ENCODE results near the gene MBD3L2B. TPM values are rescaled to one million over a fixed set of nuclear protein-coding genes. Genes with fewer than 3 reads are reported as not detected.

The MBD3L2B gene
- total and polyA plus RNA-seq, 9 of the 15 experiments (the other 6 are each of a cell fraction or from before 2014, with no cell fraction given): not detected

DNA sequence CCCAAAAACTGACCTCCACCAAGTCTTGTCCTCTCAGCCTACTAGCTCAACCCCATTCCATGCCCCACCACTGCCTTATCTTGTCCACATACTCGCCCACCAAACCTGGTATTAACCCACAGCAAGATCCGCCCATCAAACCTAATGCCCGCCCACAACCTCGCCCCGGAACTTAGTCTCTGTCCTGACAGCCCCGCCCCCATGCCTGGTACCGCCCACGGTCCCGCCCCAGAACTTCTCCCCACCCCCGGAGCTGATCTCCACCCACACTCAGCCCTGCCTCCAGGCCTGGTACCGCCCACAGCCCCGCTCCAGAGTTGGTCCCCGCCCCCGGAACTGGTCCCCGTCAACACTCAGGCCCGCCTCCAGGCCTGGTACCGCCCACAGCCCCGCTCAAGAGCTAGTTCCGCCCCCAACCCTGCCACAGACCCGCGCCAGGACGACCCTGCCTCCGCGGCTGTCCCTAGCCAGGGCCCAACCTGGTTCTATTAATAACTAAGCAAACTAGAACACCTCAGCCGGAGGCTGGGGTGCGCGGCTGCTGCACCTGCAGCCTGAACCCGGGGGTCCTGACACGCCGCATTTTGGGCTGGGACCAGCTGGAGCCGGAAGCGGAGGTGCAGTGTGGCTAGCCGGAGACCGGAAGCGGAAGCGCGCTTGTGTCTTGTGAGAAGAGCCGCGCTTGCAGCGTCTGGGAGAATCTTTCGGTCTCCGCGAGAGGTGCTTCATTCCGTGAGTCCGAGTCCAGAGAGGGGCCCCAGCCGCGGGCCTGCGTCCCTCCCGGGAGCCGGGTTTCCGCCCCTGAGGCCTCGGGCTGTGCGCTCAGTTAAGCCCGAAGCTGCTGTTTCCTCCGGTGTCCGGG, 48.0 kb upstream of the MBD3L2B start, which contains the start of gene ZNF557 (continued):
- TF ChIP-seq CBX8 (IDR thresholded peaks at IDR 0.05; ENCODE audit: borderline replicate concordance, extremely low read depth, low read depth, low read length, poor library complexity, severe bottlenecking) (no peak), IRF2 (CRISPR knock-in tag; IDR thresholded peaks at IDR 0.05) (no peak), SIX5 (IDR thresholded peaks at IDR 0.05; ENCODE audit: borderline replicate concordance in 1 of 2, insufficient read depth in 1 of 2, low read depth in 1 of 2, low read length in 2 of 2) (peak in 1 of 2 experiments; percentile 4; a peak in 1 of 4 replicates), ZNF311 (CRISPR knock-in tag; IDR thresholded peaks at IDR 0.05) (no peak), ZNF830 (CRISPR knock-in tag; IDR thresholded peaks at IDR 0.05) (0 out of 2 replicates have a peak, but pooled peaks have one; percentile 64), ZNF277 (CRISPR knock-in tag; IDR thresholded peaks at IDR 0.05; ENCODE audit: borderline replicate concordance) (no peak), NCOA4 (IDR thresholded peaks at IDR 0.05; ENCODE audit: partially characterized antibody) (no peak), IFI16 (CRISPR knock-in tag; IDR thresholded peaks at IDR 0.05) (no peak), RFX5 (IDR thresholded peaks at IDR 0.05; ENCODE audit: low read depth, low read length) (no peak), ZNF436 (CRISPR knock-in tag; IDR thresholded peaks at IDR 0.05) (no peak), BRF2 (IDR thresholded peaks at IDR 0.05; ENCODE audit: borderline replicate concordance, insufficient read depth, insufficient read length) (no peak), STAT5B (CRISPR knock-in tag; IDR thresholded peaks at IDR 0.05) (no peak), RBM39 (optimal IDR thresholded peaks at IDR 0.05; ENCODE audit: low read depth, low read length) (no peak), ZNF282 (CRISPR knock-in tag; IDR thresholded peaks at IDR 0.05) (no peak), ARID3A (IDR thresholded peaks at IDR 0.05; ENCODE audit: borderline replicate concordance, low read depth, low read length) (no peak), ZNF124 (CRISPR knock-in tag; IDR thresholded peaks at IDR 0.05) (no peak), ZZZ3 (IDR thresholded peaks at IDR 0.05) (no peak), NFIC (IDR thresholded peaks at IDR 0.05) (peak; percentile 55), KAT8 (IDR thresholded peaks at IDR 0.05; ENCODE audit: low read depth) (no peak; the same call in 1 of the 2 replicates)
- TF ChIP-seq, protein P1, sequence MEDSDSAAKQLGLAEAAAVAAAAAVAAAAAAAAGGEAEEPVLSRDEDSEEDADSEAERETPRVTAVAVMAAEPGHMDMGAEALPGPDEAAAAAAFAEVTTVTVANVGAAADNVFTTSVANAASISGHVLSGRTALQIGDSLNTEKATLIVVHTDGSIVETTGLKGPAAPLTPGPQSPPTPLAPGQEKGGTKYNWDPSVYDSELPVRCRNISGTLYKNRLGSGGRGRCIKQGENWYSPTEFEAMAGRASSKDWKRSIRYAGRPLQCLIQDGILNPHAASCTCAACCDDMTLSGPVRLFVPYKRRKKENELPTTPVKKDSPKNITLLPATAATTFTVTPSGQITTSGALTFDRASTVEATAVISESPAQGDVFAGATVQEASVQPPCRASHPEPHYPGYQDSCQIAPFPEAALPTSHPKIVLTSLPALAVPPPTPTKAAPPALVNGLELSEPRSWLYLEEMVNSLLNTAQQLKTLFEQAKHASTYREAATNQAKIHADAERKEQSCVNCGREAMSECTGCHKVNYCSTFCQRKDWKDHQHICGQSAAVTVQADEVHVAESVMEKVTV (CRISPR knock-in tag; IDR thresholded peaks at IDR 0.05): no peak
- TF ChIP-seq, protein P2, sequence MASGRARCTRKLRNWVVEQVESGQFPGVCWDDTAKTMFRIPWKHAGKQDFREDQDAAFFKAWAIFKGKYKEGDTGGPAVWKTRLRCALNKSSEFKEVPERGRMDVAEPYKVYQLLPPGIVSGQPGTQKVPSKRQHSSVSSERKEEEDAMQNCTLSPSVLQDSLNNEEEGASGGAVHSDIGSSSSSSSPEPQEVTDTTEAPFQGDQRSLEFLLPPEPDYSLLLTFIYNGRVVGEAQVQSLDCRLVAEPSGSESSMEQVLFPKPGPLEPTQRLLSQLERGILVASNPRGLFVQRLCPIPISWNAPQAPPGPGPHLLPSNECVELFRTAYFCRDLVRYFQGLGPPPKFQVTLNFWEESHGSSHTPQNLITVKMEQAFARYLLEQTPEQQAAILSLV (tag; IDR thresholded peaks at IDR 0.05): no peak
